GM12872 (cell line): ENCODE measurements around the gene FMN2.

Experiments used
- TF ChIP-seq, protein P1 (sequence below): IDR thresholded peaks from 3 replicates; pipeline ENCODE4 v1.5.1; 2011; ENCODE audit warnings: low read depth, mild to moderate bottlenecking, low read length, moderate library complexity; ENCODE audit not compliant: insufficient read depth

FMN2 gene

GRCh38 chr1:240199758-240200645, 108.3 kb downstream of the FMN2 start:
- TF ChIP-seq, protein P1, sequence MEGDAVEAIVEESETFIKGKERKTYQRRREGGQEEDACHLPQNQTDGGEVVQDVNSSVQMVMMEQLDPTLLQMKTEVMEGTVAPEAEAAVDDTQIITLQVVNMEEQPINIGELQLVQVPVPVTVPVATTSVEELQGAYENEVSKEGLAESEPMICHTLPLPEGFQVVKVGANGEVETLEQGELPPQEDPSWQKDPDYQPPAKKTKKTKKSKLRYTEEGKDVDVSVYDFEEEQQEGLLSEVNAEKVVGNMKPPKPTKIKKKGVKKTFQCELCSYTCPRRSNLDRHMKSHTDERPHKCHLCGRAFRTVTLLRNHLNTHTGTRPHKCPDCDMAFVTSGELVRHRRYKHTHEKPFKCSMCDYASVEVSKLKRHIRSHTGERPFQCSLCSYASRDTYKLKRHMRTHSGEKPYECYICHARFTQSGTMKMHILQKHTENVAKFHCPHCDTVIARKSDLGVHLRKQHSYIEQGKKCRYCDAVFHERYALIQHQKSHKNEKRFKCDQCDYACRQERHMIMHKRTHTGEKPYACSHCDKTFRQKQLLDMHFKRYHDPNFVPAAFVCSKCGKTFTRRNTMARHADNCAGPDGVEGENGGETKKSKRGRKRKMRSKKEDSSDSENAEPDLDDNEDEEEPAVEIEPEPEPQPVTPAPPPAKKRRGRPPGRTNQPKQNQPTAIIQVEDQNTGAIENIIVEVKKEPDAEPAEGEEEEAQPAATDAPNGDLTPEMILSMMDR, result no peak

DNA sequence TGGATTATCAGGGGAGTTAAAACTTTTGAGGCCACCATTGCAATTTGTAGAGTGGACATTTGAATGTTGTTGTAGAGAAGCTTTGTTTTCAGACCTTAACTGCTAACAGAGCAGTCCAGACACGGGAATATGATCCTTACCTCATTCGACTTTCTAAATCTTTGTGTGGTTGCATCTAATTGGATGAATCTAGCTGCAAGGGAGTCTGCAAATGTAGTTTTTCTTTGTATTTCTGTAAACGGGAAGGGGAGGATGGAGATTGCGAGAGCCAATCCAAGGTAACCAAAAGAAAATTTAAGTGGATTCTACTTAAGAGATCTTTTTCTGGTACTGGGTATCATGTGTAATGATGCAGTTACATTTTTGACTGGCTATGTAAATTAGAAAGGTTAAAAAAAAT, 110.2 kb downstream of the FMN2 start:
- TF ChIP-seq, protein P1, result no peak

DNA sequence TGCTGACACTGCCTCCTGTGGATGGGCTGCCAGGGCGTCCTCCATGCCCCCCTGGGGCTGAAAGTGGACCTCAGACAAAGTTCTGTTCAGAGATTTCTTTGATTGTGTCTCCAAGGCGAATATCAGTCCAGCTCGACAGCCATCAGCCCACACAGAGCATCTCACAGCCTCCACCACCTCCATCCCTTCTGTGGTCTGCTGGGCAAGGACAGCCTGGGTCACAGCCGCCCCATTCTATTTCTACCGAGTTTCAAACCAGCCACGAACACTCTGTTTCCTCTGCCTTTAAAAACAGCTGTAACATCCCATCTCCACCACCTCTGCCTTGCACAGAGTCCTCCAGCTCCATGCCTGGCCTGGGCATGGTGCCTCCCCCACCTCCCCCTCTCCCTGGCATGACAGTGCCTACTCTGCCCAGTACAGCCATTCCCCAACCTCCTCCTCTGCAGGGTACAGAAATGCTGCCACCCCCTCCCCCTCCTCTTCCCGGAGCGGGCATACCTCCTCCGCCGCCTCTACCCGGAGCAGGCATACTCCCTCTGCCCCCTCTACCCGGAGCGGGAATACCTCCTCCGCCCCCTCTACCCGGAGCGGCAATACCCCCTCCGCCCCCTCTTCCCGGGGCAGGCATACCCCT, 115.5 kb downstream of the FMN2 start:
- TF ChIP-seq, protein P1, result no peak

- TF ChIP-seq, protein P1, result no peak
Measured at GRCh38 chr1:240210026-240210425, 118.3 kb downstream of the FMN2 start.

- TF ChIP-seq, protein P1, result no peak
Measured at GRCh38 chr1:240212556-240212955, 120.9 kb downstream of the FMN2 start.

DNA sequence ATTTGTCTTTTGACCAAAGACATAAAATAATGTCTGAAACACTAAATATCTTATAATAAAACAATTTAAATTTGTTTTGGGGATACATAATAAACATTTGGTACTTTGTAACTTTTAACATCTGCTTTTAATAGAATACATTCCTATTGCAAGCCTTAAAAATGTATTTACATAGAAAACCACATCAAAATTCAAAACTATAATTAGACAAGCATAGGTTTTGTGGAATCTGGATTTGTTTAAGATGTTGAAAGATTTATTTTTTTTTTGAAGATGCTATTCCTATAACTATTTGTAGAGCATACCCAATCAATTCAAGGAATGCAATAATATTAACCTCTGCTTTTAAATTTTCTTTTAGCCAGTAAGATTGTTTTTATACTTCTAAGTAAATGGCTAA, 125.7 kb downstream of the FMN2 start:
- TF ChIP-seq, protein P1, result no peak

DNA sequence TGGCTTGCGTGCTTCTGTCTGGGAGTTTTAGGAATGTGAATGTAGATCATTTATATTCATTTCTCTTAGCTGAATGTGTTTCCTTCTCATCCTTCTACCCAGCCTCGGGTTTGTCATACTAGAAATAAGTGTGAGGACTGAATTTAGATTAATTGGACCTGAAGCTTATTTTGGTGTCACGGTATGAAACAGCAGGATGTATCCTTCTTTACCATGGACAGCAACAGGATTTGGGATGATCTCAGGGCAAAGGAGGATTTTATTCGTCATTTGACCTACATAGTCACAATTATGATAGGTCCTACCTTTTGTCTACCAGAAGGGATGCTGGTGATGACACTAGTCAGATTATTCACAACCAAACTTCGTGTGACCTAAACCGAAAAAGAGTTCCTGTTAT, 127.4 kb downstream of the FMN2 start:
- TF ChIP-seq, protein P1, result no peak
